Activated CD8-positive, alpha-beta memory T cell treated with anti-CD3 and anti-CD28 coated beads for 48 hours (primary cell): Measurements from ENCODE around the gene DLG5.

Experiments
- DNase-seq, 3 experiments: peaks; one replicate each; pipeline ENCODE4 v3.0.0-alpha.2; 2020; ENCODE audit warnings: low read depth in 2 of 3, low spot score in 2 of 3

The DLG5 gene

GRCh38 chr10:77955136-77955535, 28.6 kb upstream of the DLG5 start:
- DNase-seq, result no peak

GRCh38 chr10:77949167-77949566, 22.6 kb upstream of the DLG5 start:
- DNase-seq, result no peak

- DNase-seq, result no peak
Measured at GRCh38 chr10:77946084-77946483, 19.5 kb upstream of the DLG5 start.

- no peak for DNase-seq
Measured at GRCh38 chr10:77944519-77944918, 18.0 kb upstream of the DLG5 start.

GRCh38 chr10:77943121-77943901, 16.8 kb upstream of the DLG5 start:
- no peak for DNase-seq

GRCh38 chr10:77941790-77942189, 15.2 kb upstream of the DLG5 start:
- DNase-seq, result no peak

- DNase-seq, result no peak
Measured at GRCh38 chr10:77940627-77941026, 14.1 kb upstream of the DLG5 start.

- DNase-seq, result no peak
Measured at GRCh38 chr10:77940225-77940624, 13.7 kb upstream of the DLG5 start.

- no peak for DNase-seq
Measured at GRCh38 chr10:77939561-77940001, 13.0 kb upstream of the DLG5 start.

GRCh38 chr10:77936697-77937567, 10.4 kb upstream of the DLG5 start:
- DNase-seq, result no peak

GRCh38 chr10:77932016-77932715, 5.6 kb upstream of the DLG5 start:
- DNase-seq, result no peak

- no peak for DNase-seq
Measured at GRCh38 chr10:77927402-77928246, 1.1 kb upstream of the DLG5 start.

GRCh38 chr10:77925795-77926565, 575 bp downstream of the DLG5 start:
- peak in 1 of 3 experiments; percentile 11 for DNase-seq

- no peak for DNase-seq
Measured at GRCh38 chr10:77925410-77925794, 1.2 kb downstream of the DLG5 start.

GRCh38 chr10:77922566-77923179, 3.9 kb downstream of the DLG5 start:
- DNase-seq, result no peak

- DNase-seq, result no peak
Measured at GRCh38 chr10:77922055-77922454, 4.5 kb downstream of the DLG5 start.

- DNase-seq, result no peak
Measured at GRCh38 chr10:77921395-77921794, 5.2 kb downstream of the DLG5 start.

GRCh38 chr10:77920495-77920894, 6.1 kb downstream of the DLG5 start:
- DNase-seq, result no peak

GRCh38 chr10:77919713-77920108, 6.8 kb downstream of the DLG5 start:
- no peak for DNase-seq
